ENCODE data around the gene COL6A2. TPM values are rescaled to one million over a fixed set of nuclear protein-coding genes. Genes with fewer than 3 reads are reported as not detected.
"Not testable (repeated sequence)": the region's sequence is repeated elsewhere in the genome, so short reads cannot be mapped to it uniquely, and the experiment has no call there.

COL6A2 gene
- total RNA-seq, 4 donors from 2014 or later: 88.9 to 150 (median 126) TPM

DNA sequence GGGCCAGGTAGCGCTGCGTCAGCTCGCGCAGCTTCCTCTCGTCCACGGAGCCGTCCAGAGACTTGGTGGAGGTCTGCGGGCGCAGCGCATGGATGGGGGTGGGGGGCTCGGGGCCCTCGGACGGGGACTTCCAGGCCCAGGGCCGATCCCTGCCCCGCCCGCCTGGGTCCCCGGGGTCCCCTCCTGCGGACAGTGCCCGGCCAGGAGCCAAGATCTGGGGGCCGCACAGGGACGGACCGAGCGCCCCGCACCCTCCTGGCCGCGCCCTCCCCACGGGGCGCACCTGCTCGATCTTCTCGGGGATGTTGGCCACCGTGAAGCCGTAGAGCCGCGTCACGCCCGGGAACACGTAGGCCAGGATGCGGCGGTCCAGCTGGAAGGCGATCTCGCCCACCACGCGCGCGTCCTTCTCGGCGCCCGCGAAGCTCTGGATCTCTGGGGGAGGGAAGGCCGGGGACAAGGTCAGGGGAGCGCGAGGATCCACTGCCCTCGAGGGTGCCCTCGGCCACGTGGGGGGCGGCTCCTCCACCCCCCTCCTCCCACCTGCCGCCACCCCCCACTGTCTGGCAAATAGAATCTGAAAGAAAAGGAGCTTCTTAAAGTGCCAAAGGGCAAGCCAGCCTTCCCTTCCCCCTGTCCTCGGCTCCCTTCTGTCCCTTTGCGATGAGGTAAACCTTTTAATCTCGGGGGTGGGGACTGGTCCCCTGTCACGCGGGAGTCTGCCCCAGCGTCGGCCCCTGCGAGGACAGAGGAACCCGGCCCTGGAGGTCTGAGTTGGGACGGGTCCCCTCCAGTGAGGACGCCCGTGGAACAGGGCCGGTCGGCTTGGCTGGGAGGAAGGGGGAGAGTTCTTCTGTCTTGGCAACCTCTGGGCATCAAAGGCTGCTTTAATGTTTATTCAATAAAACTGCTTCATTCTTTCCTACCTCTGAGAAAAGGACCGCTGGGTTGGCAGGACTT, 64.0 kb downstream of the COL6A2 start:
- no peak for TF ChIP-seq POLR2AphosphoS5 (IDR thresholded peaks at IDR 0.05)
- no peaks in the 10 kb centered on the region for H3K36me3 ChIP-seq
- peaks cover 11% of the 10 kb centered on the region for H3K4me1 ChIP-seq
- DNase-seq (ENCODE audit: low spot score in 2 of 2): peak; percentile 46 to 75
- no peak overlapping the region for H3K27ac ChIP-seq
- H3K27me3 ChIP-seq: peaks cover 22% of the 10 kb centered on the region
- no peaks in the 10 kb centered on the region for H3K9me3 ChIP-seq
- 88% methylated on average over 35 of the region's 72 CpGs for WGBS
- H3K4me3 ChIP-seq: peak overlapping the region; percentile 34

DNA sequence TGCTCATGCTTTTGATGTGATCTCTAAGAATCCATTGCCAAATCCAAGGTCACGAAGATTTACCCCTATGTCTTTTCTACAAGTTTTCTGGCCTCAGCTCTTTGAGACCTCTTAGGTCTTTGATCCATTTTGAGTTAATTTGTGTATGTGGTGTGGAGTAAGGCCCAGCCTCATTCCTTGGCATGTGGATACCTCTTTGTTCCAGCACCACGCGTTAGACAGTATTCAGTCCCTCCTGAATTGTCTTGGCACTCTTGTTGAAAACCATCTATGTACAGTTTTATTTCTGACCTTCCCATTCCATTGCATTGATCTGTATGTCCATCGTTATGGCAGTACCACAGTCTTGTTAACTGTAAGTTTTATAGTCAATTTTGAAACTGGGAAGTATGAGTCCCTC, 65.5 kb downstream of the COL6A2 start:
- H3K36me3 ChIP-seq: no peaks in the 10 kb centered on the region
- TF ChIP-seq, protein P1, sequence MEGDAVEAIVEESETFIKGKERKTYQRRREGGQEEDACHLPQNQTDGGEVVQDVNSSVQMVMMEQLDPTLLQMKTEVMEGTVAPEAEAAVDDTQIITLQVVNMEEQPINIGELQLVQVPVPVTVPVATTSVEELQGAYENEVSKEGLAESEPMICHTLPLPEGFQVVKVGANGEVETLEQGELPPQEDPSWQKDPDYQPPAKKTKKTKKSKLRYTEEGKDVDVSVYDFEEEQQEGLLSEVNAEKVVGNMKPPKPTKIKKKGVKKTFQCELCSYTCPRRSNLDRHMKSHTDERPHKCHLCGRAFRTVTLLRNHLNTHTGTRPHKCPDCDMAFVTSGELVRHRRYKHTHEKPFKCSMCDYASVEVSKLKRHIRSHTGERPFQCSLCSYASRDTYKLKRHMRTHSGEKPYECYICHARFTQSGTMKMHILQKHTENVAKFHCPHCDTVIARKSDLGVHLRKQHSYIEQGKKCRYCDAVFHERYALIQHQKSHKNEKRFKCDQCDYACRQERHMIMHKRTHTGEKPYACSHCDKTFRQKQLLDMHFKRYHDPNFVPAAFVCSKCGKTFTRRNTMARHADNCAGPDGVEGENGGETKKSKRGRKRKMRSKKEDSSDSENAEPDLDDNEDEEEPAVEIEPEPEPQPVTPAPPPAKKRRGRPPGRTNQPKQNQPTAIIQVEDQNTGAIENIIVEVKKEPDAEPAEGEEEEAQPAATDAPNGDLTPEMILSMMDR (IDR thresholded peaks at IDR 0.05): no peak
- TF ChIP-seq POLR2AphosphoS5 (IDR thresholded peaks at IDR 0.05) (no peak), EP300 (IDR thresholded peaks at IDR 0.05) (no peak), POLR2A (IDR thresholded peaks at IDR 0.05) (no peak)
- no peak for DNase-seq (ENCODE audit: low spot score in 2 of 2)
- H3K4me1 ChIP-seq: peaks cover 11% of the 10 kb centered on the region
- WGBS: 67% methylated on average over 4 of the region's 4 CpGs
- no peaks in the 10 kb centered on the region for H3K9me3 ChIP-seq
- H3K27ac ChIP-seq: no peak overlapping the region
- H3K27me3 ChIP-seq: peaks cover 22% of the 10 kb centered on the region
- H3K4me3 ChIP-seq: no peak overlapping the region

DNA sequence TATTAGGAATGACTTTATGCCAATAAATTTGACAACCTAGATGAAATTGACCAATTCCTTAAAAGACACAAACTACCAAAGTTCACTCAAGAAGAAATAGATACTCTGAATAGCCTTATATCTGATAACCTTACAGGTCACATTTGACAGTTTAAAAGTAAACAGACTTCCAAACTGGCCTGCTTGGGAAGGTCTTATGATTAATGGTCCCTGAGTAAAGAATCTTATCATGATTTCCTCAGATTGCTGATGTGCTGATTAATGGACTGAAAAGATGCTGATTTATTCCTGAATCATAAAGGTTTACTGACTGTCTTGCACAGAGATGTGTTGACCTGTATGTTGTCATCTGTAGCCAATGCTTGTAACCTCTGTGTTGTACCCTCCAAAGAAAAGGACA, 67.2 kb downstream of the COL6A2 start:
- no peak for DNase-seq (ENCODE audit: low spot score in 2 of 2)
- H3K36me3 ChIP-seq: no peaks in the 10 kb centered on the region
- no peak for TF ChIP-seq POLR2AphosphoS5 (IDR thresholded peaks at IDR 0.05)
- H3K4me1 ChIP-seq: peaks cover 11% of the 10 kb centered on the region
- no peak overlapping the region for H3K4me3 ChIP-seq
- peaks cover 22% of the 10 kb centered on the region for H3K27me3 ChIP-seq
- H3K27ac ChIP-seq: no peak overlapping the region
- H3K9me3 ChIP-seq: no peaks in the 10 kb centered on the region

DNA sequence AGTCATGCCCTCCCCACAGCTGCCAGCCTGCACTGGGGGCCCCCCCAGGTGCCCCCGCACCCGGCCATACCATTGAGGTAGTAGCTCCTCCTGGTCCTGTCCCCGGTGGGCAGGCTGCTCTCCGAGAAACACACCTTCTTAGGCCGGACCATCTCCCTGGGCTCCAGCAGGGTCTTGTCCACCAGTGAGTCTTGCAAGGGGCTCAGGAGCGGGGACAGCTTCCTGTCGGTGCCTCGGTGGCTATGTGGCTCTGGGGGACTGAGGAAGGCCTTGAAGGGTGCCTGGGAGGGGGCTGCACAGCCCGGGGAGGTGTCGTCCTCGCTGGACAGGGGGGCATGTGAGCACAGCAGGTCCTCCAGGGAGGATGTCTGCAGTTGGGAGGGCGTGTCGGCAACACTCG, 70.3 kb downstream of the COL6A2 start:
- DNase-seq (ENCODE audit: low spot score in 2 of 2): peak; percentile 48 to 67
- Histone ChIP-seq H3K4me3 (no peak overlapping the region), H3K4me1 (no peaks in the 10 kb centered on the region), H3K27me3 (peaks cover 5% of the 10 kb centered on the region), H3K36me3 (no peaks in the 10 kb centered on the region), H3K27ac (no peak overlapping the region), H3K9me3 (no peaks in the 10 kb centered on the region)
- WGBS: 84% methylated on average over 14 of the region's 14 CpGs
- TF ChIP-seq, protein P1 (IDR thresholded peaks at IDR 0.05): no peak
- TF ChIP-seq POLR2A (IDR thresholded peaks at IDR 0.05) (no peak), EP300 (IDR thresholded peaks at IDR 0.05) (no peak), POLR2AphosphoS5 (IDR thresholded peaks at IDR 0.05) (no peak)

DNA sequence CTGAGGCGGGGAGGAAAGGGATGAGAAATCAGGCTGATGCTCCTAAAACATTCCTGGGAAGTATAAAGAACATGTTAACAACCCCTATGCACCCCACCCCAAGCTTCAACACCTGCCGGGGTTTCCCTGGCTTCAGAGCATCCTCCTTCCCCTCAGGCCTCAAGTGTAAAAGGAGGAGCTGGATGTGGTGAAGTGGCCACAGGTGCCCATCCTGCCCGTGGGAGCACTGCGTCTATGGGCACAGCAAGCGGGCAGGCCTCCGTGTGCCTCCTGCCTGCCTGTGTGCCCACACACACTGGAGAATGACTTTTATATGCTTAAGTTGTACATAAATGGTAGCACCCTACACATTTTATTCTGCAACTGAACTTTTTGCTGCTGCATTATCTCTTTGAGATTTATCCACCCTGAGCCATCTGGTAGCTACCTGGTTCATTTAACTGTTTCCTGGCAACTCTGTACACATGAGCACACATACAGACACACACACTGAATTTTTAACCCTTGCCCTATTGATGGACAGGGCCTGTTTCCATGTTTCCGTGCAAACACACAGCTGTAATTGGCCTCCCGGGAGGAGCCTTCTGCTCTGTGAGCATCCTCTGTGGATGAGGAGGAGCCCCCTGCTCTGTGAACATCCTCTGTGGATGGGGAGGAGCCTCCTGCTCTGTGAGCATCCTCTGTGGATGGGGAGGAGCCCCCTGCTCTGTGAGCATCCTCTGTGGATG, 70.9 kb downstream of the COL6A2 start:
- Histone ChIP-seq H3K4me3 (no peak overlapping the region), H3K36me3 (no peaks in the 10 kb centered on the region), H3K9me3 (no peaks in the 10 kb centered on the region), H3K27me3 (peaks cover 5% of the 10 kb centered on the region), H3K4me1 (no peaks in the 10 kb centered on the region), H3K27ac (no peak overlapping the region)
- peak in 1 of 2 donors; percentile 6 for DNase-seq (ENCODE audit: low spot score in 2 of 2)
- TF ChIP-seq, protein P1 (IDR thresholded peaks at IDR 0.05): no peak
- TF ChIP-seq POLR2A (IDR thresholded peaks at IDR 0.05): no peak
- no peak for TF ChIP-seq POLR2AphosphoS5 (IDR thresholded peaks at IDR 0.05)
- TF ChIP-seq EP300 (IDR thresholded peaks at IDR 0.05): no peak
- 76% methylated on average over 8 of the region's 8 CpGs for WGBS

DNA sequence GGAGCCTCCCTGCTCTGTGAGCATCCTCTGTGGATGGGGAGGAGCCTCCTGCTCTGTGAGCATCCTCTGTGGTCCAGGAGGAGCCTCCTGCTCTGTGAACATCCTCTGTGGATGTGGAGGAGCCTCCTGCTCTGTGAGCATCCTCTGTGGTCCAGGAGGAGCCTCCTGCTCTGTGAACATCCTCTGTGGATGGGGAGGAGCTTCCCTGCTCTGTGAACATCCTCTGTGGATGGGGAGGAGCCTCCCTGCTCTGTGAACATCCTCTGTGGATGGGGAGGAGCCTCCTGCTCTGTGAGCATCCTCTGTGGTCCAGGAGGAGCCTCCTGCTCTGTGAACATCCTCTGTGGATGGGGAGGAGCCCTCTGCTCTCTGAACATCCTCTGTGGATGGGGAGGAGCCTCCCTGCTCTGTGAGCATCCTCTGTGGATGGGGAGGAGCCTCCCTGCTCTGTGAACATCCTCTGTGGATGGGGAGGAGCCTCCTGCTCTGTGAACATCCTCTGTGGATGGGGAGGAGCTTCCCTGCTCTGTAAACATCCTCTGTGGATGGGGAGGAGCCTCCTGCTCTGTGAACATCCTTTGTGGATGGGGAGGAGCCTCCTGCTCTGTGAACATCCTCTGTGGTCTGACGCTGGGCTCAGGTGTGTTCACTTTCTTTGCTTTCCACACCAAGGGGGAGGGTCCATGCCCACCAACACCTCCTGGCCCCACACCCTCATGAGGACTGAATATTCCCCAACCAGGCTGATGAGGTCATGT, 72.7 kb downstream of the COL6A2 start:
- H3K36me3 ChIP-seq, H3K27ac ChIP-seq, H3K9me3 ChIP-seq, H3K27me3 ChIP-seq, H3K4me1 ChIP-seq, H3K4me3 ChIP-seq: not testable (repeated sequence)
- WGBS: 80% methylated on average over 1 of the region's 1 CpG
- peak; percentile 35 to 48 for DNase-seq (ENCODE audit: low spot score in 2 of 2)

Data from suprapubic skin (tissue), 4 donors.